Heart right ventricle (tissue), 16 donors: ENCODE results near the gene OR10H4. TPM values are rescaled to one million over a fixed set of nuclear protein-coding genes. Genes with fewer than 3 reads are reported as not detected.

ENCODE experiments used
- ATAC-seq, 8 donors: fragments of 200-7000 bp; cut with Tn5 transposase; one replicate each; pipeline ENCODE4 v1.9.1; 2020; ENCODE audit warnings: mild to moderate bottlenecking in 8 of 8, moderate library complexity in 8 of 8, moderate number of reproducible peaks in 1 of 8
- DNase-seq, 2 donors: peaks; one replicate each; pipeline ENCODE4 v3.0.0-alpha.2; 2020
- H3K27ac ChIP-seq, 10 donors: fragments of 200-600 bp; sonication (generic) in 2 of 10; one replicate each; pipeline versions ENCODE4 v1.5.0 to v1.8.0; 2020 to 2022; ENCODE audit warnings: mild to moderate bottlenecking in 3 of 10
- H3K27me3 ChIP-seq, 7 donors: fragments of 200-600 bp; one replicate each; pipeline ENCODE4 v1.8.0; 2021 to 2022; ENCODE audit warnings: mild to moderate bottlenecking in 2 of 7
- H3K36me3 ChIP-seq, 9 donors: fragments of 200-600 bp; sonication (generic) in 1 of 9; one replicate each; pipeline versions ENCODE4 v1.5.0 to v1.8.0; 2020 to 2022; ENCODE audit warnings: mild to moderate bottlenecking in 2 of 9
- H3K4me1 ChIP-seq, 9 donors: fragments of 200-600 bp; sonication (generic) in 1 of 9; one replicate each; pipeline versions ENCODE4 v1.5.0 to v1.8.0; 2020 to 2022; ENCODE audit warnings: mild to moderate bottlenecking in 4 of 9
- H3K4me3 ChIP-seq, 10 donors: fragments of 200-600 bp; sonication (generic) in 2 of 10; one replicate each; pipeline versions ENCODE4 v1.5.0 to v1.8.0; 2020 to 2022; ENCODE audit warnings: mild to moderate bottlenecking in 7 of 10, moderate library complexity in 2 of 10
- H3K9me3 ChIP-seq, 11 donors: fragments of 200-600 bp in 10 of 11; sonication (generic) in 2 of 11; one replicate each; pipeline versions ENCODE4 v1.5.0 to v1.8.0; 2013 to 2022; ENCODE audit warnings: mild to moderate bottlenecking in 2 of 11, control low read depth in 1 of 11, moderate library complexity in 1 of 11
- WGBS, 2 donors: extraction: QIAGEN DNeasy Blood & Tissue Kit; methylation state at CpG; one replicate each; pipeline ENCODE4 v1.1.7; 2013; ENCODE audit warnings: inconsistent platforms in 1 of 2; 5-methylcytosine and 5-hydroxymethylcytosine counted together
- intact Hi-C, 10 donors: fragments of 100-400 bp; cut with DNase I; formaldehyde crosslinking; loops; one replicate each; pipeline versions ENCODE4 v1.11.1 to v1.14.2; 2022
- polyA plus RNA-seq, 2 donors: library from polyadenylated mRNA; stranded (reverse); fragments of 200-250 nt; gene quantifications; one replicate each; pipeline ENCODE4 v1.2.3, GENCODE V29; 2013
- total RNA-seq, 10 donors: library from RNA; stranded (reverse); fragmentation: NEBNext Ultra II Directional in 3 of 10; extraction: Animal tissue kit (Norgen Biotek cat#: 25700) in 3 of 10; gene quantifications; one replicate each; pipeline versions ENCODE4 v1.2.1 to v1.2.4, GENCODE V29; 2021 to 2023
- TF ChIP-seq, protein P1 (sequence below), 9 donors: fragments of 200-600 bp; sonication (generic) in 2 of 9; IDR thresholded peaks; one replicate each; pipeline versions ENCODE4 v1.5.0 to v1.8.0; 2021 to 2022; ENCODE audit warnings: antibody characterized with exemption in 9 of 9, mild to moderate bottlenecking in 5 of 9, moderate library complexity in 1 of 9
- donor health status: Arrhythmogenic right ventricular cardiomyopathy.
- donor health status: ischemic (EF 13 %, LVEDD 7.1; RV severe dilation, severe dysfunction).
- donor health status: healthy with polysubstance abuse.
- donor health status: DM: no; HTN: yes; CAD: no.
- donor health status: DM: no; HTN: no; CAD: no.
- donor health status: ischemic (EF 25% LVEDD 6.9; RV normal size, moderate dysfunction).
- donor health status: ischemic (EF 25% LVEDD 5.7; RV mildly dilated, moderate dysfunction).
- donor health status: healthy.
- donor health status: DM: yes; HTN: yes; CAD: no.
- donor health status: Ischemic cardiomyopathy.
- donor health status: ischemic (EF 35%, LVEDD 5.7; RV mildly dilated, moderate dysfunction).
- donor health status: nonischemic (EF 11% LVEDD 7.7; RV severe dilation, severe dysfunction).
- donor health status: DM: yes; HTN: yes; CAD: no.
- donor health status: PGD.
- donor health status: ischemic (EF 29% LVEDD 5.4; RV normal size, mild dysfunction).
- donor health status: nonischemic (EF 23%, LVEDD 6.1; RV moderate dilation, normal function).

The OR10H4 gene
- total and polyA plus RNA-seq, 12 donors = not detected

DNA sequence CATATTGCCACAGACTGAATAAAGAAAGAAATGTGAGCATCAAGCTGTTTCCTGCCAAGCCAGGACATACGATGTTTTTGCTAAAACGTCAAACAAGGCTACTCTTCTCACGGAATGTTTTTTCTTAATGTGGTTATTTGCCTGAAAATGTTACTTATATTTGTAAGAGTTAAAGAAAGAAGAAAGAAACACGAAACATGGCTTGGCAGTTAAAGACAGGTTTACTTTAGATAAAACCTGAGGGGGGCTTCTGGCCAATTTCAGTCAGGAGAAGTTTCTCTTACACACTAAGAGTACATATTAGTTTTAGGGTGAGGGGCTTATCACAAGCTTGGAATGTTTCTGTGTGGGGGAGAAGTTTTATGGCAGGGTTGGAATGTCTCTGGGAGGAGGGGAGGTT is 4.4 kb upstream of the OR10H4 start:
- TF ChIP-seq, protein P1, sequence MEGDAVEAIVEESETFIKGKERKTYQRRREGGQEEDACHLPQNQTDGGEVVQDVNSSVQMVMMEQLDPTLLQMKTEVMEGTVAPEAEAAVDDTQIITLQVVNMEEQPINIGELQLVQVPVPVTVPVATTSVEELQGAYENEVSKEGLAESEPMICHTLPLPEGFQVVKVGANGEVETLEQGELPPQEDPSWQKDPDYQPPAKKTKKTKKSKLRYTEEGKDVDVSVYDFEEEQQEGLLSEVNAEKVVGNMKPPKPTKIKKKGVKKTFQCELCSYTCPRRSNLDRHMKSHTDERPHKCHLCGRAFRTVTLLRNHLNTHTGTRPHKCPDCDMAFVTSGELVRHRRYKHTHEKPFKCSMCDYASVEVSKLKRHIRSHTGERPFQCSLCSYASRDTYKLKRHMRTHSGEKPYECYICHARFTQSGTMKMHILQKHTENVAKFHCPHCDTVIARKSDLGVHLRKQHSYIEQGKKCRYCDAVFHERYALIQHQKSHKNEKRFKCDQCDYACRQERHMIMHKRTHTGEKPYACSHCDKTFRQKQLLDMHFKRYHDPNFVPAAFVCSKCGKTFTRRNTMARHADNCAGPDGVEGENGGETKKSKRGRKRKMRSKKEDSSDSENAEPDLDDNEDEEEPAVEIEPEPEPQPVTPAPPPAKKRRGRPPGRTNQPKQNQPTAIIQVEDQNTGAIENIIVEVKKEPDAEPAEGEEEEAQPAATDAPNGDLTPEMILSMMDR (IDR thresholded peaks at IDR 0.05) = no peak
- Histone ChIP-seq H3K27ac (no peak overlapping the region), H3K4me1 (no peaks in the 10 kb centered on the region), H3K9me3 (peaks cover 0 to 61% (median 18%) of the 10 kb centered on the region in 11 donors), H3K4me3 (no peak overlapping the region), H3K27me3 (peaks cover 0 to 32% (median 7%) of the 10 kb centered on the region in 7 donors), H3K36me3 (no peaks in the 10 kb centered on the region)
- intact Hi-C loops = no loop called here
- DNase-seq (no peak), ATAC-seq (no peak)
- WGBS, 2 donors = 58 to 65% methylated on average over 4 of the region's 4 CpGs

DNA sequence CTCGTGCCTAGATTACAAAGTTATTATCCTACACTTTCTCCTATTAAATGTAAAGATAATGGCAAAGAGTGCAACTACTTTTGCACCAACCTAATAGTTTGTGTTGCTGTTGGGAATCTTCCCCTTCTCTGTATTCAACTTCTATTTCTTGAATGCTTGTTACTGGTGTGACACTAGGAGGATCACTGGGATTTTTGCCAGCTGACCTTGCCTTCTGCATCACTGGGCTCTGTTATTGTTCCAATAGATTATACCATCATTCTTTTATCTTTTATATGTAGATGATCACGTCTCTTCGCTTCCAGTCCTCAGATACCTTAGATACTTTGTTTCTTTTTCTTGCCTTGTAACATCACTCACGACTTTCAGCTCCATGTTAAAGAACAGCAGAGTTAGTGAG is 3.5 kb upstream of the OR10H4 start:
- WGBS, 2 donors = 41 to 48% methylated on average over 4 of the region's 4 CpGs
- ATAC-seq = no peak
- TF ChIP-seq, protein P1 (IDR thresholded peaks at IDR 0.05) = no peak

DNA sequence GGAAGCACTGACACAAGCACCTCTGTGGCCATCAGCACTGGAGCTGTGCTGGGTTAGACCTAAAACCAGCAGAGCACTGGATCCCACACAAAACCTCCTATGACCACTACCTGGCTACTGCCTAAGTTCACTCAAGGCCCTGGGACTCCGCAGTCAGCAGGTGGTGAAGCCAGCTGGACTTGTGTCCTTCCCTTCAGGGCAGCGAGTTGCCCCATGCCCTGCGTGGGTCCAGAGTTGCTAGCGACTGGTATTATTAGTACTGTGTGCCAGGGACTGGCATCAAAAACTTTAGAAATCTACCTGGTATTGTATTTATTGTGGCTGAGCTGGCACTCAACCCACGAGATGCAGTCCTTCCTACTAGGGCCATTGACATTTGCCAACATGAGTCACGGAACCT is 6.0 kb downstream of the OR10H4 start:
- TF ChIP-seq, protein P1 (IDR thresholded peaks at IDR 0.05) = no peak
- peaks cover 0 to 53% (median 41%) of the 10 kb centered on the region in 7 donors for H3K27me3 ChIP-seq
- H3K4me3 ChIP-seq = no peak overlapping the region
- no peaks in the 10 kb centered on the region for H3K4me1 ChIP-seq
- H3K27ac ChIP-seq = no peak overlapping the region
- no peak for ATAC-seq
- DNase-seq = no peak
- H3K9me3 ChIP-seq = no peaks in the 10 kb centered on the region
- WGBS, 2 donors = 81 to 82% methylated on average over 6 of the region's 6 CpGs
- H3K36me3 ChIP-seq = no peaks in the 10 kb centered on the region
- intact Hi-C loops = no loop called here

More for the DNA sequence above, 3.5 kb upstream of the OR10H4 start:
- no peak for DNase-seq
- Histone ChIP-seq H3K4me1 (no peaks in the 10 kb centered on the region), H3K4me3 (no peak overlapping the region), H3K9me3 (peaks cover 0 to 63% (median 19%) of the 10 kb centered on the region in 11 donors), H3K27me3 (peaks cover 0 to 25% (median 7%) of the 10 kb centered on the region in 7 donors), H3K36me3 (no peaks in the 10 kb centered on the region), H3K27ac (no peak overlapping the region)
- intact Hi-C loops = no loop called here

DNA sequence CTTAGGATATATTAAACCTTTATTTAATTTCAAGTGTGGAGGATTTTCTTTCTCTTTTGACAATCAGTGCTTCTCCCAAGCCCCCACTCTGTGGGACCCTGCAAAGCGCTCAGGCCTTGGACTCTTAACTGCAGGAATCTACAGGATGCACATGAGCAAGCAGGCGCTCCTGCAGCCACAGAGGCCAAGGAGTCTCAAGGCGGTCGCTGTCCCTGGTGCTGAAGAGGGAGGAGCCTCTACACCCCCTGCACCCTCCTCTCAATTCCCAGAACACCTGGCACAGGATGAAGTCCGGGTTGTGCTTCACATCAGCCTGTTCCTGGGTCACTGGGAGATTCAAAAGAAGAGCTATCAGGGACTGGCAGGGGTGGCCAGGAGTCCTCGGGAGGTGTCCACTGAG is 13.5 kb downstream of the OR10H4 start:
- TF ChIP-seq, protein P1 (IDR thresholded peaks at IDR 0.05) = no peak
- Histone ChIP-seq H3K36me3 (no peaks in the 10 kb centered on the region), H3K4me1 (no peaks in the 10 kb centered on the region), H3K27ac (no peak overlapping the region), H3K27me3 (peaks cover 0 to 34% (median 12%) of the 10 kb centered on the region in 7 donors), H3K9me3 (peaks cover 0 to 20% (median 0%) of the 10 kb centered on the region in 11 donors), H3K4me3 (no peak overlapping the region)
- WGBS, 2 donors = 65 to 69% methylated on average over 6 of the region's 6 CpGs
- DNase-seq (no peak), ATAC-seq (no peak)
- intact Hi-C loops = no loop called here
